HK-2 (cell line): ENCODE measurements around the gene RENBP.

ENCODE experiments used
- DNase-seq: peaks from one replicate; pipeline ENCODE4 v3.0.0-alpha.2; 2018; ENCODE audit not compliant: unreplicated experiment

RENBP gene

DNA sequence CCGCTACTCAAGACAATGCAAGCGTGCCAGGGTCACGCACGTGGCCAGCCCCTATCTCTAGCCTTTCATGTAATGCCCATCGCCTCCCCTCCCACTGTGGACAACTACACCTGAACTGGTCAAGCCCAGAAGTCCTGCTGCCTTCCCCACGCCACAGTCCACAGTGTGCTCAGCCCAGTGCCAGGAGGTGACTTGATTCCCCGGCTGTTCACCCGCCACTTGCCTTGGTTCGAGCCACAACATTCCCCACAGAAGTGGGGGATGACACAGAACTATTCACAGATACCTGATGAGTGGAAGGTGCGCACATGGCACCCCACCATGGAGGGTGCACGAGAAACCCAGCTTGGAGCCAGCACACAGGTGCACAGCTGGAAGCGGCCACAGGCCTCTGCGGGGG, 25.2 kb downstream of the RENBP start:
- DNase-seq: no peak

DNA sequence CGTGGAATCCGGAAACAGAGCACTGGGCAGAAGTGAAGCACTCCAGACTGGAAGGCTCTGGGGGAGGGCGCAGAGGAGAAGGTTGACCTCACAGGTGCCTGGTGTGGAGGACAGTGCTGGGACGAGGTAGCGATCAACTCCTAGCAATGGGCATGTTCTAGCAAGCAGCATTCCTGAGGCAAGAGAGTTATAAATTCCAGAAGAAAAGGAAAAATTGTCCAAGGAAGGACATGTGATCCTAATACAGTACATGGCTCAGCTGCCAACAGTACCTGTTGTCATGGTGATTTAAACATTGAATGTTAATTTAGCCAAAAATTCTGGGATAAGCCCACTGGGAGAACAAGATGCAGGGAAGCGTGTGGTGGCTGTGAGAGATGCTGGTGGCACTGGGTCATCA, 26.6 kb downstream of the RENBP start:
- DNase-seq: no peak

DNA sequence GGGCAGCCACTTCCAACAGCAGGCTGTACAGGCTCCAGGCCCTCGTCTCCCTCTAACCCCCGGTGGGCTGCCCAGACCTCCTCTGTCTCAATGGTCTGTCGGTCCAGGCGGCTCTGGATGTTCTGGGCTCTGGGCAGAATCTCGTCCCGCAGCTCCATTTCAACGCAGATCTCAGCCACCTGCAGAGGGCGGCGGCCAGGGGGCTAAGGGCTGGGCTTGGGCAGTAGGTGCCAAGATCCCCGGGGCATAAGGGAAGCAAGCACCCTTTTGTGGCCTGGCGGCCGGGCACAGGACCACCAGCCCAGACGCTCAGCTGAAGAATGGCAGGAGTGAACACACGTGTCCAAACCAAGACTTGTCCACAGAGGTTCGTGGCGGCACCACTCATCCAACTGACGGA, 30.7 kb downstream of the RENBP start:
- no peak for DNase-seq

DNA sequence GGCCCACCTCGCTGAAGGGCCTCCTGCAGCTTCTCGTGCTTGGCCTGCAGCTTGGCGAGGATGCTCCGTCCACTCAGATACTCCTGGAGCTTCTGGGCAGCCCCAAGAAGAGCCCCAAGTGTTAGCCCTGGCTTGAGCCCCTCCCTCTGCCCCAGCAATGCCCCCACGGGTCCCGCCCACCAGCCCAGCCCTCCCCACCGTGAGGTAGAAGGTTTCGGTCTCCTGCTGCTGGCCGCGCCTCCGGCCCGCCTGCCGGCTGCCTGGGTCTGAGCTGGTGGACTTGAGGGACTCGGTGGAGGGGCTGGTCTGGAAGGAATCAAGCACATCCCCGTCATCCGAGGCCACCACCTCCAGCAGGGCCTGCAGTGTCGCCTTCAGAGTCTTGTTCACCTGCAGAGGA, 31.2 kb downstream of the RENBP start:
- DNase-seq: no peak

DNA sequence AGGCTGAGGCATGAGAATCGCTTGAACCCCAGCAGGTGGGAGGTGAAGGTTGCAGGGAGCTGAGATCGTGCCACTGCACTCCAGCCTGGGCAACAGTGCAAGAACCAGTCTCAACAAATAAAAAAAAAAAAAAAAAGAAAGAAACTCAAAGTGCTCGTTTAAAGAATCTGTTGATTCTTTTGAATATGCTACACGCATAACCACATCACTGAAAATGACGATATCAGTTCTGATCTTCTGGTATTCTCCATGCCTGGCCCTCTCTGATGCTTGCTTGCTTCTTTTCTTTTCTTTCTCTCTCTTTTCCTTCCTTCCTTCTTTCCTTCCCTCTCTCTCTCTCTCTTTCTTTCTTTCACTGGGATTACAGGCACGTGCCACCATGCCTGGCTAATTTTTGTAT, 32.6 kb downstream of the RENBP start:
- DNase-seq: no peak

DNA sequence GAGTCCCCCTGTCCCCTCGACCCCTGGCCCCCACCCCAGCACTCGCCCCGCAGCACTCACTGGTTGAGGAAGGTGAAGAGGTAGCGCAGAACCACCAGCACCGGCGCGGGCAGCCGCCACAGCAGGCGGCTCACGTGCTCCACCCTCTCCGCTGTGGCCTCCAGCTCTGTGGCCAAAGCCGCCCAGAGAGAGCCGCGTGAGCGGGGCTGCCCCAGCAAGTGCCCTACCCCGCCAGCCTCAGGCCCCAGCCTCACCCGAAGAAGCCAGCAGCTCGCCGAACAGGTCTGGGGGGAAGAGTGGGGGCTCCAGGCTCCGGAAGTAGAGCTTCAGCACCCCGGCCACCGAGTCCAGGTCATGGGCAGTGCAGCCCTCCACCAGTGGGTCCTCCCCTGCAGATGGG, 34.0 kb downstream of the RENBP start:
- DNase-seq: no peak

DNA sequence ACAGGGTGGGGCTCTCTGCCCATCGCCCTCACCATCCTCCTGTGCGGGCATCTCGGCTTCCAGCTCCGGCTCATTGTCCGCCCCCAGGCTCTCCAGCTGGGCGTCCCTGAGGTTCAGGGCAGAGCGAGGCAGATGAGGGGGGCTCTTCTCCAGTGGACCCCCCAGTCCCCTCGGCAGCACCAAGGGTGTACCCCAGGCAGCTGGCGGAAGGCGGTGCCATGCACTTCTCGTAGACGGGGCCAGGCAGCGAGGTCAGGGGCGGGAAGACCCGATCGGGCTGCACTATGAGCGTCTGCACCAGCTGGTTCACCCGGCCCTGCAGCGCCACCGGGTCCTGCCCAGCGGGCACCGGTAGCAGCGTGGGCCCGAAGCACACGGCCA, 34.5 kb downstream of the RENBP start:
- no peak for DNase-seq

DNA sequence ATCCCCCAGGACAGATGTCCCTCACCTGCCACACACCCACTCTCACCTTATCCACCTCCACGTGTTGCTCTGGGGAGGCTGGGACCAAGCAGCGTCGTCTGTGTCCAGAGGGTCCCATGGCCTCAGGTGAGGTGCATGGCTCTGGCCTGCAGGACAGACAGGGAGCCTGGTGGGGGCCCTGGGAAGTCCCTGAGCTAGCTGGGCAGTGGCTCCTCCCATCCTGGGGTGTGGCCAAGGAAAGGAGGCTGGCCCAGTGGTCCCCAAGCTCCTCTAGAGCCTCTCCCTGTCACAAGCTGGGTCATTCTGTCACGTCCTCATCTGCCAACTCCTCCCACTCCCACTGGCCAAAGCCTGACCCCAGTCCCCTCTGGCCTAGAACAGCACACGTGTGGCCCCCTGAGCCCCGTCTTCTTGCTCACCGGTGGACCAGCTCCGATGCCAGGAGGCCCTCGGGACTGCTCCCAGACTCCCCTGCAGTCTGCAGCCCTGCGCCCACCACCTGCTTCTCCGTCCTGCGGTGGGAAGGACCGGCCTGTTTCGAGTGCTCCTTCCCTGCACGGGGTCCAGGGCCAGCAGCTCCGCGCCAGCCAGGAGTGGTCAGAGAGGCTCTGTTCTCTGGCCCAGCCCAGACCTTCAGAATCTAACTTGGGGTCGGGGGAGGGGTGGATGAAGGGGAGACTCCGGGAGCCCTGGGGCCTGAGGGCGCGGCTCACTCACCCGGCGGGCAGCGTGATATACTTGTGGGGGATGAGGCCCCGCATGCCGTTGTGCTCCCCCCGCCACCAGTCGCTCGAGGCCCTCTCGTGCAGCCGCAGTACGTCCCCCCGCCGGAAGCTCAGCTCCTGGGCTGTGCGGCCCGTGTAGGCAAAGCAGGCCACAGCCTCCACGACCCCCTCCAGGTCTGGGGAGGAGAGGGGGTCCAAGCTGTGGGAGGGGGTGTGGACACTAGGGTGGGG, 35.1 kb downstream of the RENBP start:
- no peak for DNase-seq

DNA sequence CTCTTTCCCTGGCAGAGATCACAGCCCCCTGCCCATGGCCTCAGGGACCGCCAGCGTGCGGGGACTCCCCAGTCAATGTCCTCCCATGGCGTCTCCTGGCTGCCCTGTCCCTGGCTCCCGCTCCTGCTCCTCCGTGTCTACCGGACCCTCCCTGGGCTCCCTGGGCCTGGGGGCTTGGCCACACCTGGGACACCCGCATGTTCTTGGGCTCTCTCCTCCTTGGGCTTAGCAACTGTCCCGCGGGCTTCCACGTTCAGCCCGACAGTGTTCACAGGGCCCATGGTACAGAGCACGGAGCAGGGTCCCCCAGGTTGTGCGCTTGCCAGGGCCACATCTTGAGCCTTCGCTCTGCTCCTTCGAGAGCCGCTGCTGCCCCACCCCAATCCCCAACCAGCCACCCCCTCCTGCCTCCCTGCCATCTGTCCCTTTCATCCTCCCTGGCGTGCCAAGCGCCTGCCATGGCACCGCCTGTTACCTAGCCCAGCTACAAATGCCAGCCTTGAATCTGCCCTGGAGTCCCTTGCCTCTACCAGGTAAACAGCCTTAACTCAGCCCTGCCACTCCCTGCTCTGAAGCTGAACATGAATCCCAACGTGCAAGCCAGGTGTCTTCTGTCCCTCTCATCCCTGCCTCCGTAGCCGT, 36.1 kb downstream of the RENBP start:
- no peak for DNase-seq

DNA sequence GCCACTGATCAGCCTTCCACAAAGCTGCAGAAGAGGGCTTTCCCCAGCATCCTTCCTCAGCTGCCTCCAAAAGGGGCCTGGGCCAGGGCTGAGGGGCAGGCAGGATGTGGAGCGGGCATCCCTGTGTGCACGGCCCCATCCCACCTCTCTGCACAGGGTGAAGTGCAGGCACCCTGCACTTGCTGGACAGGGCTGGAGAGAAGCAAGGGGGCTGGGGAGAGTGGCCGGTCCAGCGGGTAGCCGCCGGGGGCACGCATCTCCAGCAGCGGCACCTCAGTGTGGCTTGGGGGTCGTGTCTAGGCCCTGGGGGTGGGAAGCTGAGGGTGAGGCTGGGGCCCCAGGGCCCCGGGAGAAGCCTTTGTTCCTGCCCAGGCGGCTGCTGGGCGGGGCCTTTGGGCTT, 37.0 kb downstream of the RENBP start:
- no peak for DNase-seq

DNA sequence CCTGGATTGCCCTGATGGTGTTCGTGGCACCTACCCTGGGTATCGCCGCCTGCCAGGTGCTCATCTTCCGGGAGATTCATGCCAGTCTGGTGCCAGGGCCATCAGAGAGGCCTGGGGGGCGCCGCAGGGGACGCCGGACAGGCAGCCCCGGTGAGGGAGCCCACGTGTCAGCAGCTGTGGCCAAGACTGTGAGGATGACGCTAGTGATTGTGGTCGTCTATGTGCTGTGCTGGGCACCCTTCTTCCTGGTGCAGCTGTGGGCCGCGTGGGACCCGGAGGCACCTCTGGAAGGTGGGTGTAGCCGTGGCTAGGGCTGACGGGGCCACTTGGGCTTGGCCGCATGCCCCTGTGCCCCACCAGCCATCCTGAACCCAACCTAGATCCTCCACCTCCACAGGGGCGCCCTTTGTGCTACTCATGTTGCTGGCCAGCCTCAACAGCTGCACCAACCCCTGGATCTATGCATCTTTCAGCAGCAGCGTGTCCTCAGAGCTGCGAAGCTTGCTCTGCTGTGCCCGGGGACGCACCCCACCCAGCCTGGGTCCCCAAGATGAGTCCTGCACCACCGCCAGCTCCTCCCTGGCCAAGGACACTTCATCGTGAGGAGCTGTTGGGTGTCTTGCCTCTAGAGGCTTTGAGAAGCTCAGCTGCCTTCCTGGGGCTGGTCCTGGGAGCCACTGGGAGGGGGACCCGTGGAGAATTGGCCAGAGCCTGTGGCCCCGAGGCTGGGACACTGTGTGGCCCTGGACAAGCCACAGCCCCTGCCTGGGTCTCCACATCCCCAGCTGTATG, 38.1 kb downstream of the RENBP start:
- no peak for DNase-seq

DNA sequence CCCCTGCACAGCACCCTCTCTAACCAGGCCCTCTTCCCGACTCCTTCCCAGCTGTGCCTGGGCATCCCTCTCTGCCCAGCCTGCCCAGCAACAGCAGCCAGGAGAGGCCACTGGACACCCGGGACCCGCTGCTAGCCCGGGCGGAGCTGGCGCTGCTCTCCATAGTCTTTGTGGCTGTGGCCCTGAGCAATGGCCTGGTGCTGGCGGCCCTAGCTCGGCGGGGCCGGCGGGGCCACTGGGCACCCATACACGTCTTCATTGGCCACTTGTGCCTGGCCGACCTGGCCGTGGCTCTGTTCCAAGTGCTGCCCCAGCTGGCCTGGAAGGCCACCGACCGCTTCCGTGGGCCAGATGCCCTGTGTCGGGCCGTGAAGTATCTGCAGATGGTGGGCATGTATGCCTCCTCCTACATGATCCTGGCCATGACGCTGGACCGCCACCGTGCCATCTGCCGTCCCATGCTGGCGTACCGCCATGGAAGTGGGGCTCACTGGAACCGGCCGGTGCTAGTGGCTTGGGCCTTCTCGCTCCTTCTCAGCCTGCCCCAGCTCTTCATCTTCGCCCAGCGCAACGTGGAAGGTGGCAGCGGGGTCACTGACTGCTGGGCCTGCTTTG, 38.9 kb downstream of the RENBP start:
- DNase-seq: no peak

DNA sequence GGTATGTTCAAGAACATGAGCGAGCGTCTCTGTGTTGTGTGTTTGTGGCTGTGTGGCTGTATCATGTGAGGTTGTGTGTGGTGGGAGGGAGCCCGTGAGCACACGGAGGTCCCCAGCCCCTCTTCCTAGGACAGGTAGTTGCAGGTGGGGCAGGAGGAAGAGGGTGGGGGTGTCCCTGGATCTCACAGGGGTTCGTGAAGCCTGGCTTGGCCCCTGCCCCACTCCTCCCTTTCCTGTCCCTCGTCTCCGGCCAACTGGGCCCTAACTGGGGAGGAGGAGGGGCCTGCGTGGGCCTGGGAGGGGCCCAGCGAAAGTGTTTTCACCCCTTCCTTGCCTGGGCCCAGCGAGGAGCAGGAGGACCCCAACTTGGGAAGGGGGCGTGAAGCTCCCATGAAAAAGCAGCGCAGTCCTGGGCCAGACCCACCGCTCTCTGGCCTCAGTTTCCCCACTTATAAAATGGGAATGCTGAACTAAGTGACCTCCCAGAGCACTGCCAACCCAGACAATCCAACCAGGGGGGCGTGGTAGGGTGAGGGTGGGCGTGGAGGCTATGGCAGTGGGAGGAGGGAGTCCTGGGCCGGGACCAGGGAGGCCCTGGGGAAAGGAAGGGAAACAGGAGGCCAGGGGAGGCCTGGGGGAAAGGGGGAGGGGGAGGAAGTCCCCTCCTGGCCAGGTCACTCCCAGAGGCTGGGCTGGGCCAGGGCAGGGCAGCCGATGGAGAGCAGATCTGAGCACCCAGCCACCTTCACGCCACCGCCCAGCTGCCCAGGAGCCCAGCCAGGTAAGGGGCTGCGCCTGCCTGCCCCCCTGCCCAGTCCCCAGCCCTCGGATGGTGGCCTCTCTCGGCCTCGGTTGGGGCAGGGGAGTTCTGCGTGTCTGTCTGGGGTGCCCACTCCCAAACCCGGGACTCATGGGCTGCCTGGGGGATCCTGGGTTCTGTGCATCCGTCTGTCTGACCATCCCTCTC, 40.2 kb downstream of the RENBP start, which contains the start of gene AVPR2:
Gene AVPR2, plus strand, starts transcription at position 683 of the 967 bp plus-strand sequence. CDS start 473 bp downstream, outside the sequence.
- peak; percentile 53 for DNase-seq

DNA sequence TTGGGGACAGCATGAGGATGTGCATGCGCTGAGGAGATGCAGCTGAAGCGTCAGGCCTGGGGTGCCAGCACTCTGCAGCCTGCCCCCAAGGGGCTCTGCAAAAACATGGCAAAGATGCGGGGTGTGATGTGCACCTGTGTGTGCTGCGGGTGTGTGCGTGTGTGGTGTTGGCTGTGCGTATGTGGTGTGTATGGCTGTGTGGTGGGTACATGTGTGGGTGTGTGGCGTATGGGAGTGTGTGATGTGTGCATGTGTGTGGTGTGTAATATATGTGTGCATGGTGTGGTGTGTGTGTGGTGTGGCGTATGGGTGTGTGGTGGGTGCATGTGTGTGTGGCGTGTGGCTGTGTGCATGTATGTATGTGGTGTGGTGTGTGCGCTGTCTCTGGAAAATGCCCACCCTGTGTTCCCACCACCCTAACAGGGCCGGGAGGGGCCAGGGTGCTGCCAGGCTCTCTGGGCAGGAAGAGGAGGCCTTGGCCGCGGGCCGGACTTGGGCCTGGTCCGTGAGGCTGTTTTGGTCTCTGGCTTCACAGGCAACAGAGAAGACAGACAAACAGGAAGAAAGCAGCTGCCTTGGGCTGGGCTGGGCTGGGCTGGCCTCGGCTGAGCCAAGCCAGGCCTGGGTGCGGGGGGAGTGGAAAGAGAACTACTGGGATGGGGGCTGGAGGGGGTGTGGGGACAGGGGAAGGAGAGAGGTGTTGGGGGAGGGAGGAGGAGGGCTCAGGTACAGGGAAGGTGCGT, 41.0 kb downstream of the RENBP start:
- DNase-seq: no peak

DNA sequence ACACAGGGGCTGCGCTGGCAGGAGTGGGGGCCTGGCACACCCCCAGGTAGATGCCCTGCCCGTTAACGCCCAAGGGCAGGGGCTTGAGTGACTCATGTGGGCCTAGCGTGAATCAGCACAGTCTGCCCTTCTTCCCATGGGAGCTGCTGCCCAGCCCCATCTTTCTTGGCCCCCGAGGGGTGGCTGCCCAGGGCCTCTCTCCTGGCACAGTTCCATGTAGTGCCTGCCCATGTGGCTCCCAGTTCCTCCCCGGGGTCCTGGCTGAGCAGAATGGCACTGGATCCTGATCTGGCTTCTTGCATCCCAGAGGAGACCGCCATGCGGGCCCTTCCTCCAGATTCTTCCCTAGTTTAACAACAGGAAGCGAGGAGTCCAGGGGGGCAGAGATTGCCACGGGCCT, 42.1 kb downstream of the RENBP start:
- DNase-seq: no peak

DNA sequence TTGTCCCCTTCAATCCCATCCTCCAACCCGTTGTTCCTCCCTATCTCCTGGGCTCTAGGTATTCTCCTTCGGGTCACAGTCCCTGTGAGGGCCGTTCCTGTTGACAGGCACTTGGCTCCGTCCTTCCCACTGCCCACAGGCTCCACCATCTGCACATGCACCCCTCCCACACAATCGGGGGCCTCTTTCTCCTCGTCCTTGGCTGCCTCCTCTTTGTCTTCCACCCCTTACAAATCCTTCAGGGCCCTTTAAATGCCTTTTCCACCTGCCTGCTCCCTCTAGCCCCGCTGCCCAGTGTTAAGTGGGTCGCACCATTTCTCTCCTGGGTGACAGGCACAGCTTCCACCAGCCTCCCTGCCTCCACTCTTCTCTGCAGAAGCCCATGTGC, 42.7 kb downstream of the RENBP start:
- DNase-seq: no peak

DNA sequence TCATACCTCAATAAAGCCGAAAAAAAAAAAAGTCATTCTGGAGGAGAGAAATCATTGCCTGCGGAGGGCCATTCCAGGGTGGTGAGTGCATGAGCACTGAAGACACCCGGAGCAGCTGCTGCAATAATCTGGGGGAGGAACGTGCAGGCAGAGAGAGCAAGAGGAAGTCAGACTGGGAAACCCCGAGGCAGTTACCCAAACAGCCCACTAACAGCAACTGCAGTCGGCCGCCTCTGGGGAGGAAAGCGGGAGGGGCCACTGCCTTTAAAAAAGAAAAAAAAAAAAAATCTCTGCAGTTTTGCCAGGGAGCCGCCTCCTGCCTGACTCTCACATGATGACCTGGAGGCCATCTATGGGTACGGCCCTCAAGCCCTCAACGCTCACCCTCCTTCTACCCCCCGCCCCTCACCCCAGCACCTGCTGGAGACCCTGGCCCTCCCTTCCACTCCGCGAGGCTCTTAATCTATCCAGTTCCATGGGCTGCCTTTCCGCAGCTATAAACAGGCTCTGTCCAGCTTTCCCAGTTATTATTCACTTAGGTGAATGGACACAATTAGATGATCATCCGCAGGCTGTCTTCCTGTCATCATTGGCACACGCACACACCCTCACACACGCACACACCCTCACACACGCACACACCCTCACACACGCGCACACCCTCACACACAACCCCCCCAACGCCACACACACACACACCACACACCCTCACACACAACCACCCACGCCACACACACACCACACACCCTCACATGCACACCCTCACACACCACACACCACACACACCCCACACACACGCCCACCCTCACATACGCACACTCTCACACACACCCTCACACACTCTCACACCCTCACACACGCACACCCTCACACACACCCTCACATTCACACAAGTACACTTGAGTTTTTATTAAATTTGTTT, 43.4 kb downstream of the RENBP start:
- DNase-seq: peak; percentile 80

DNA sequence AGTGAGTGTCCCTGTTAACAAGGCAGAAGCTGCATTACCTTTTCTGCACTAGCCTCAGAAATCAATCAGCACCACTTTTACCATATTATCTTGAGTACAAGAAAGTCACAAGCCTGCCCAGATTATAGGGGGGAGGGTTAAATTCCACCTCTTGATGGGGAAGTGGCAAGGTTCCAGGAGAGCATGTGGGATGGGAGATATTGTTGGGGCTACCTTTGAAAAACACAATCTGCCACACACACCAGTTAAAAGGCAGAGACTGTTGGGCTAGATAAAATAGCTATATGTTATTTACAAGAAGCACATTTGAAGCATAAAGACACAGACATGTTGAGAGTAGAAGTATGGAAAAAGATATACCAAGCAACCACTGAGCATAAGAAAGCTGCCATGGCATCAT, 46.5 kb downstream of the RENBP start:
- no peak for DNase-seq

DNA sequence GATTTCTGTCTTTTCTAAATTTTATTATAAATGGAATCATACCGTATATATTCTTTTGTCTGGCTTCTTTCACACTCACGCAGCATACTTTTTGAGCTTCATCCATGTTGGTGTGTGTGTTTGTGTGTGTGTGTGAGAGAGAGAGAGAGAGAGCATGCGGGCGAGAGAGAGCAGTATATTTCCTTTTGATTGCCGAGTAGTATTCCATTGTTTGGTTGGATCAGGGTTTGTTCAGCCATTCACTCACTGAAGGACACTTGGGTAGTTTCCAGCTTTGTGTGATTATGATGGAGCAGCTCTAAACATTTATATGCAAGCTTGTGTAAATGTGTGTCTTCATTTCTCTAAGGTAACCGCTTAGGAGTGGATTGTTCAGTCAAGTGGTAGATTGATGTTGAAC, 55.3 kb downstream of the RENBP start:
- no peak for DNase-seq
